Cardiac muscle cell (in vitro differentiated cells and primary cell): ENCODE measurements around the gene ABLIM1. TPM values are rescaled to one million over a fixed set of nuclear protein-coding genes. Genes with fewer than 3 reads are reported as not detected.
A peak's percentile ranks its signal among the peaks of the same experiment; 100 is the strongest.

Source experiments
- DNase-seq, 2 donors: peaks; one replicate each; pipeline versions ENCODE4 v3.0.0 to v3.0.0-alpha.2; 2010 to 2017; ENCODE audit warnings: low read depth in 1 of 2, low spot score in 1 of 2
- H3K27ac ChIP-seq: fragments of 200-600 bp; sonication (generic); 2 replicates; pipeline ENCODE4 v1.5.1; 2016
- H3K27me3 ChIP-seq: fragments of 200-600 bp; sonication (generic); 2 replicates; pipeline ENCODE4 v1.6.0; 2016; ENCODE audit warnings: control low read depth
- H3K36me3 ChIP-seq: fragments of 200-600 bp; sonication (generic); 2 replicates; pipeline ENCODE4 v1.5.1; 2016; ENCODE audit warnings: control low read depth
- H3K4me1 ChIP-seq: fragments of 200-600 bp; sonication (generic); 2 replicates; pipeline ENCODE4 v1.8.1; 2017; ENCODE audit warnings: low read depth, mild to moderate bottlenecking, mixed run types
- H3K4me3 ChIP-seq: fragments of 200-600 bp; sonication (generic); 2 replicates; pipeline ENCODE4 v1.5.1; 2016; ENCODE audit warnings: mild to moderate bottlenecking
- H3K9me3 ChIP-seq: fragments of 200-600 bp; sonication (generic); 2 replicates; pipeline ENCODE4 v1.5.1; 2017; ENCODE audit warnings: low read depth, mild to moderate bottlenecking, control low read depth
- CTCF ChIP-seq: IDR thresholded peaks from 2 replicates; pipeline ENCODE4 v1.5.1; 2012; ENCODE audit warnings: low read depth, mild to moderate bottlenecking, low read length
- polyA plus RNA-seq: library from polyadenylated mRNA; unstranded; fragments of >200 nt; fragmentation: Nextera tagmentation; extraction: Ambion mirVana; gene quantifications from 2 replicates; pipeline ENCODE4 v1.2.1, GENCODE V29; 2016
- total RNA-seq: library from RNA; depleted of rRNA; stranded (reverse); fragments of >200 nt; gene quantifications from 2 replicates; pipeline ENCODE4 v1.2.3, GENCODE V29; 2016

ABLIM1 gene
- total and polyA plus RNA-seq, 2 experiments from 2014 or later: 105 to 148 TPM

- Histone ChIP-seq H3K9me3 (no peaks in the 10 kb centered on the region), H3K4me1 (no peaks in the 10 kb centered on the region), H3K36me3 (no peaks in the 10 kb centered on the region), H3K27ac (no peak overlapping the region), H3K27me3 (no peaks in the 10 kb centered on the region), H3K4me3 (no peak overlapping the region)
- no peak for DNase-seq
- TF ChIP-seq CTCF: no peak
These were observed 264.2 kb downstream of the ABLIM1 start for GRCh38 chr10:114393886-114394285.

- no peak overlapping the region for H3K27ac ChIP-seq
- DNase-seq: no peak
- H3K4me1 ChIP-seq: no peaks in the 10 kb centered on the region
- no peaks in the 10 kb centered on the region for H3K27me3 ChIP-seq
- H3K36me3 ChIP-seq: no peaks in the 10 kb centered on the region
- no peak overlapping the region for H3K4me3 ChIP-seq
- TF ChIP-seq CTCF: no peak
- H3K9me3 ChIP-seq: no peaks in the 10 kb centered on the region
These were observed 264.6 kb downstream of the ABLIM1 start for GRCh38 chr10:114393482-114393881.

- no peaks in the 10 kb centered on the region for H3K9me3 ChIP-seq
- no peak overlapping the region for H3K27ac ChIP-seq
- no peaks in the 10 kb centered on the region for H3K36me3 ChIP-seq
- no peak for TF ChIP-seq CTCF
- no peak for DNase-seq
- H3K4me1 ChIP-seq: no peaks in the 10 kb centered on the region
- H3K4me3 ChIP-seq: no peak overlapping the region
- no peaks in the 10 kb centered on the region for H3K27me3 ChIP-seq
These were observed 265.8 kb downstream of the ABLIM1 start for GRCh38 chr10:114392112-114392835.

GRCh38 chr10:114391599-114391998 lies 266.5 kb downstream of the ABLIM1 start:
- no peak for TF ChIP-seq CTCF
- H3K27me3 ChIP-seq: no peaks in the 10 kb centered on the region
- no peak for DNase-seq
- no peak overlapping the region for H3K4me3 ChIP-seq
- no peaks in the 10 kb centered on the region for H3K4me1 ChIP-seq
- no peaks in the 10 kb centered on the region for H3K36me3 ChIP-seq
- H3K27ac ChIP-seq: no peak overlapping the region
- H3K9me3 ChIP-seq: no peaks in the 10 kb centered on the region

GRCh38 chr10:114389426-114389825 lies 268.6 kb downstream of the ABLIM1 start:
- no peaks in the 10 kb centered on the region for H3K9me3 ChIP-seq
- TF ChIP-seq CTCF: no peak
- H3K4me1 ChIP-seq: no peaks in the 10 kb centered on the region
- H3K27ac ChIP-seq: no peak overlapping the region
- H3K4me3 ChIP-seq: no peak overlapping the region
- no peaks in the 10 kb centered on the region for H3K36me3 ChIP-seq
- no peaks in the 10 kb centered on the region for H3K27me3 ChIP-seq
- peak in 1 of 2 donors; percentile 65 for DNase-seq

- TF ChIP-seq CTCF: no peak
- H3K4me1 ChIP-seq: no peaks in the 10 kb centered on the region
- no peaks in the 10 kb centered on the region for H3K27me3 ChIP-seq
These were observed 269.8 kb downstream of the ABLIM1 start for GRCh38 chr10:114388275-114388674.

More at GRCh38 chr10:114388275-114388674, 269.8 kb downstream of the ABLIM1 start:
- Histone ChIP-seq H3K27ac (no peak overlapping the region), H3K4me3 (no peak overlapping the region), H3K36me3 (no peaks in the 10 kb centered on the region), H3K9me3 (no peaks in the 10 kb centered on the region)
- no peak for DNase-seq
